Right lung (tissue), 5 donors: ENCODE data around the gene ATP6V1G2. TPM values are rescaled to one million over a fixed set of nuclear protein-coding genes. Genes with fewer than 3 reads are reported as not detected.

Source experiments
- DNase-seq, 2 donors: peaks; one replicate each; pipeline ENCODE4 v3.0.0-alpha.2; 2013
- polyA plus RNA-seq, 5 donors: library from polyadenylated mRNA; unstranded; fragments of 120-200 nt; gene quantifications; one replicate each; pipeline versions ENCODE4 v1.2.1 to v1.2.3, GENCODE V29; 2013; ENCODE audit warnings: inconsistent platforms in 1 of 5, low replicate concordance in 1 of 5; ENCODE audit not compliant: insufficient read length in 5 of 5, insufficient read depth in 1 of 5

Gene ATP6V1G2
- polyA plus RNA-seq, 5 donors: 2.6 to 6.4 (median 4.1) TPM

DNA sequence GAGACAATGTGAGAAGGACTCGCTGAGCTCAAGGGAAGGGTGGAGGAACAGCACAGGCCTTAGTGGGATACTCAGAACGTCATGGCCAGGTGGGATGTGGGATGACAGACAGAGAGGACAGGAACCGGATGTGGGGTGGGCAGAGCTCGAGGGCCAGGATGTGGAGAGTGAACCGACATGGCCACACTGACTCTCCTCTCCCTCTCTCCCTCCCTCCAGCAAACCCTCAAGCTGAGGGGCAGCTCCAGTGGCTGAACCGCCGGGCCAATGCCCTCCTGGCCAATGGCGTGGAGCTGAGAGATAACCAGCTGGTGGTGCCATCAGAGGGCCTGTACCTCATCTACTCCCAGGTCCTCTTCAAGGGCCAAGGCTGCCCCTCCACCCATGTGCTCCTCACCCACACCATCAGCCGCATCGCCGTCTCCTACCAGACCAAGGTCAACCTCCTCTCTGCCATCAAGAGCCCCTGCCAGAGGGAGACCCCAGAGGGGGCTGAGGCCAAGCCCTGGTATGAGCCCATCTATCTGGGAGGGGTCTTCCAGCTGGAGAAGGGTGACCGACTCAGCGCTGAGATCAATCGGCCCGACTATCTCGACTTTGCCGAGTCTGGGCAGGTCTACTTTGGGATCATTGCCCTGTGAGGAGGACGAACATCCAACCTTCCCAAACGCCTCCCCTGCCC, 30.6 kb upstream of the ATP6V1G2 start:
- DNase-seq: no peak

DNA sequence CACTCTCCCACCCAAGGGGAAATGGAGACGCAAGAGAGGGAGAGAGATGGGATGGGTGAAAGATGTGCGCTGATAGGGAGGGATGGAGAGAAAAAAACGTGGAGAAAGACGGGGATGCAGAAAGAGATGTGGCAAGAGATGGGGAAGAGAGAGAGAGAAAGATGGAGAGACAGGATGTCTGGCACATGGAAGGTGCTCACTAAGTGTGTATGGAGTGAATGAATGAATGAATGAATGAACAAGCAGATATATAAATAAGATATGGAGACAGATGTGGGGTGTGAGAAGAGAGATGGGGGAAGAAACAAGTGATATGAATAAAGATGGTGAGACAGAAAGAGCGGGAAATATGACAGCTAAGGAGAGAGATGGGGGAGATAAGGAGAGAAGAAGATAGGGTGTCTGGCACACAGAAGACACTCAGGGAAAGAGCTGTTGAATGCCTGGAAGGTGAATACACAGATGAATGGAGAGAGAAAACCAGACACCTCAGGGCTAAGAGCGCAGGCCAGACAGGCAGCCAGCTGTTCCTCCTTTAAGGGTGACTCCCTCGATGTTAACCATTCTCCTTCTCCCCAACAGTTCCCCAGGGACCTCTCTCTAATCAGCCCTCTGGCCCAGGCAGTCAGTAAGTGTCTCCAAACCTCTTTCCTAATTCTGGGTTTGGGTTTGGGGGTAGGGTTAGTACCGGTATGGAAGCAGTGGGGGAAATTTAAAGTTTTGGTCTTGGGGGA, 29.7 kb upstream of the ATP6V1G2 start:
- DNase-seq: no peak

DNA sequence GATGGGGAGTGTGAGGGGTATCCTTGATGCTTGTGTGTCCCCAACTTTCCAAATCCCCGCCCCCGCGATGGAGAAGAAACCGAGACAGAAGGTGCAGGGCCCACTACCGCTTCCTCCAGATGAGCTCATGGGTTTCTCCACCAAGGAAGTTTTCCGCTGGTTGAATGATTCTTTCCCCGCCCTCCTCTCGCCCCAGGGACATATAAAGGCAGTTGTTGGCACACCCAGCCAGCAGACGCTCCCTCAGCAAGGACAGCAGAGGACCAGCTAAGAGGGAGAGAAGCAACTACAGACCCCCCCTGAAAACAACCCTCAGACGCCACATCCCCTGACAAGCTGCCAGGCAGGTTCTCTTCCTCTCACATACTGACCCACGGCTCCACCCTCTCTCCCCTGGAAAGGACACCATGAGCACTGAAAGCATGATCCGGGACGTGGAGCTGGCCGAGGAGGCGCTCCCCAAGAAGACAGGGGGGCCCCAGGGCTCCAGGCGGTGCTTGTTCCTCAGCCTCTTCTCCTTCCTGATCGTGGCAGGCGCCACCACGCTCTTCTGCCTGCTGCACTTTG, 29.0 kb upstream of the ATP6V1G2 start, which contains the start of gene TNF:
Gene TNF, plus strand, starts transcription at position 231 of the 567 bp plus-strand sequence. Its CDS starts 177 bp downstream, at position 408.
- DNase-seq: no peak

DNA sequence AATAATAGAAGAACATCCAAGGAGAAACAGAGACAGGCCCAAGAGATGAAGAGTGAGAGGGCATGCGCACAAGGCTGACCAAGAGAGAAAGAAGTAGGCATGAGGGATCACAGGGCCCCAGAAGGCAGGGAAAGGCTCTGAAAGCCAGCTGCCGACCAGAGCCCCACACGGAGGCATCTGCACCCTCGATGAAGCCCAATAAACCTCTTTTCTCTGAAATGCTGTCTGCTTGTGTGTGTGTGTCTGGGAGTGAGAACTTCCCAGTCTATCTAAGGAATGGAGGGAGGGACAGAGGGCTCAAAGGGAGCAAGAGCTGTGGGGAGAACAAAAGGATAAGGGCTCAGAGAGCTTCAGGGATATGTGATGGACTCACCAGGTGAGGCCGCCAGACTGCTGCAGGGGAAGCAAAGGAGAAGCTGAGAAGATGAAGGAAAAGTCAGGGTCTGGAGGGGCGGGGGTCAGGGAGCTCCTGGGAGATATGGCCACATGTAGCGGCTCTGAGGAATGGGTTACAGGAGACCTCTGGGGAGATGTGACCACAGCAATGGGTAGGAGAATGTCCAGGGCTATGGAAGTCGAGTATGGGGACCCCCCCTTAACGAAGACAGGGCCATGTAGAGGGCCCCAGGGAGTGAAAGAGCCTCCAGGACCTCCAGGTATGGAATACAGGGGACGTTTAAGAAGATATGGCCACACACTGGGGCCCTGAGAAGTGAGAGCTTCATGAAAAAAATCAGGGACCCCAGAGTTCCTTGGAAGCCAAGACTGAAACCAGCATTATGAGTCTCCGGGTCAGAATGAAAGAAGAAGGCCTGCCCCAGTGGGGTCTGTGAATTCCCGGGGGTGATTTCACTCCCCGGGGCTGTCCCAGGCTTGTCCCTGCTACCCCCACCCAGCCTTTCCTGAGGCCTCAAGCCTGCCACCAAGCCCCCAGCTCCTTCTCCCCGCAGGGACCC, 28.0 kb upstream of the ATP6V1G2 start:
- DNase-seq: no peak

DNA sequence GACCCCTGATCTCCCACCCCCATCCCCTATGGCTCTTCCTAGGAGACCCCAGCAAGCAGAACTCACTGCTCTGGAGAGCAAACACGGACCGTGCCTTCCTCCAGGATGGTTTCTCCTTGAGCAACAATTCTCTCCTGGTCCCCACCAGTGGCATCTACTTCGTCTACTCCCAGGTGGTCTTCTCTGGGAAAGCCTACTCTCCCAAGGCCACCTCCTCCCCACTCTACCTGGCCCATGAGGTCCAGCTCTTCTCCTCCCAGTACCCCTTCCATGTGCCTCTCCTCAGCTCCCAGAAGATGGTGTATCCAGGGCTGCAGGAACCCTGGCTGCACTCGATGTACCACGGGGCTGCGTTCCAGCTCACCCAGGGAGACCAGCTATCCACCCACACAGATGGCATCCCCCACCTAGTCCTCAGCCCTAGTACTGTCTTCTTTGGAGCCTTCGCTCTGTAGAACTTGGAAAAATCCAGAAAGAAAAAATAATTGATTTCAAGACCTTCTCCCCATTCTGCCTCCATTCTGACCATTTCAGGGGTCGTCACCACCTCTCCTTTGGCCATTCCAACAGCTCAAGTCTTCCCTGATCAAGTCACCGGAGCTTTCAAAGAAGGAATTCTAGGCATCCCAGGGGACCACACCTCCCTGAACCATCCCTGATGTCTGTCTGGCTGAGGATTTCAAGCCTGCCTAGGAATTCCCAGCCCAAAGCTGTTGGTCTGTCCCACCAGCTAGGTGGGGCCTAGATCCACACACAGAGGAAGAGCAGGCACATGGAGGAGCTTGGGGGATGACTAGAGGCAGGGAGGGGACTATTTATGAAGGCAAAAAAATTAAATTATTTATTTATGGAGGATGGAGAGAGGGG, 27.1 kb upstream of the ATP6V1G2 start:
- no peak for DNase-seq

DNA sequence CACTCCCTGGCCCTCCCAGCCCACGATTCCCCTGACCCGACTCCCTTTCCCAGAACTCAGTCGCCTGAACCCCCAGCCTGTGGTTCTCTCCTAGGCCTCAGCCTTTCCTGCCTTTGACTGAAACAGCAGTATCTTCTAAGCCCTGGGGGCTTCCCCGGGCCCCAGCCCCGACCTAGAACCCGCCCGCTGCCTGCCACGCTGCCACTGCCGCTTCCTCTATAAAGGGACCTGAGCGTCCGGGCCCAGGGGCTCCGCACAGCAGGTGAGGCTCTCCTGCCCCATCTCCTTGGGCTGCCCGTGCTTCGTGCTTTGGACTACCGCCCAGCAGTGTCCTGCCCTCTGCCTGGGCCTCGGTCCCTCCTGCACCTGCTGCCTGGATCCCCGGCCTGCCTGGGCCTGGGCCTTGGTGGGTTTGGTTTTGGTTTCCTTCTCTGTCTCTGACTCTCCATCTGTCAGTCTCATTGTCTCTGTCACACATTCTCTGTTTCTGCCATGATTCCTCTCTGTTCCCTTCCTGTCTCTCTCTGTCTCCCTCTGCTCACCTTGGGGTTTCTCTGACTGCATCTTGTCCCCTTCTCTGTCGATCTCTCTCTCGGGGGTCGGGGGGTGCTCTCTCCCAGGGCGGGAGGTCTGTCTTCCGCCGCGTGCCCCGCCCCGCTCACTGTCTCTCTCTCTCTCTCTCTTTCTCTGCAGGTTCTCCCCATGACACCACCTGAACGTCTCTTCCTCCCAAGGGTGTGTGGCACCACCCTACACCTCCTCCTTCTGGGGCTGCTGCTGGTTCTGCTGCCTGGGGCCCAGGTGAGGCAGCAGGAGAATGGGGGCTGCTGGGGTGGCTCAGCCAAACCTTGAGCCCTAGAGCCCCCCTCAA, 25.9 kb upstream of the ATP6V1G2 start, which contains the start of gene LTA:
Gene LTA, plus strand, starts transcription at position 249 of the 871 bp plus-strand sequence. Its CDS starts 454 bp downstream, at position 703.
- no peak for DNase-seq

DNA sequence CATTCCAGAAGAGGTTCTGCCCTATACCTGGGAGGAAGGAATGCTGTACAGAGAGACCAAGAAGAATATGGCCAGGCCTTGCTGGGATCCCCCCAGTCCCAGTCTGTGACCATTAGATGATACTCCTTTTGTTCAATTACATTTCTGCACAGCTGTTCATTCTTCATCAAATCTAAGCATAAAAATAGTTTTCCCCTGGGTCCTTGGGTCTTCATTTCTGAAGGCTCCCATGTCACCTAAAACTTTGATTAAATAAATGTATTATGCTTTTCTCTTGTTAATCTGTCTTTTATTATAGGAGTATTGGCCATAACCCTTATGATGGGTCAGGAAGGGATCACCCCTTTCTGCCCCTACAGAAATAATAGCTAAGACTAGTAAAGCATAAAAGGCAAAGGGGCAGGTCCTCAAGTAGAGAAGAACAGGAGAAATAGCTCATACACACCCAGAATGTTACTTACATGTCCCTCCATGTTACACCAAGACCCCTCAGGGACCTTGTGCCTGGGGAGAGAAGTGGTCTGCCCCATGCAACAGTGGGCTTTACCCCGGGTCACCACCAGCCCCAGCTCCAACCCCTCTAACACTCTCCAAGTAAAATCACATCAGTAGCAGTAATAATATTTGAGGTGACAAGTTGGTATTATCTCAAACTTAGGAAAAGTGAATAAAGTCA, 23.6 kb upstream of the ATP6V1G2 start:
- DNase-seq: no peak

DNA sequence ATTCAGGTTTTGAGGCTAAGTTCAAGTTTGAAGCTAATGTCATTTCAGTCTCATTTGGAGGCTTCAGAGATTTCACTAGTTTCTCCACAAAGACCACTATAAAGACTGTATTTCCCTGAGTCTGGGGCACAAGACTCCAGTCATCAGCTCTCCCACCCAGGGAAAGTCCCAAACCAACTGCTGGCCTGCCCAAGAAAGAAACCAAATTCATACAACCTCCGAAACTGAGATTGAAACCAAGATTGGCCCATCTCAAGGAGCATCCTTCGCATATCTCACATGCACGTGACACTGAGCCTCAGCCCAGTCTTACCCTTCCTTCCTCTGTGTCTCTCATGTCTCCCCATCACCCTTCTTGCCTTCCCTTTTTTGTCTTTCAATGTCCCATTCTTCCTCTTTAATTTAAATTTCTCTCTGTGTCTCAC, 22.1 kb upstream of the ATP6V1G2 start:
- DNase-seq: no peak

DNA sequence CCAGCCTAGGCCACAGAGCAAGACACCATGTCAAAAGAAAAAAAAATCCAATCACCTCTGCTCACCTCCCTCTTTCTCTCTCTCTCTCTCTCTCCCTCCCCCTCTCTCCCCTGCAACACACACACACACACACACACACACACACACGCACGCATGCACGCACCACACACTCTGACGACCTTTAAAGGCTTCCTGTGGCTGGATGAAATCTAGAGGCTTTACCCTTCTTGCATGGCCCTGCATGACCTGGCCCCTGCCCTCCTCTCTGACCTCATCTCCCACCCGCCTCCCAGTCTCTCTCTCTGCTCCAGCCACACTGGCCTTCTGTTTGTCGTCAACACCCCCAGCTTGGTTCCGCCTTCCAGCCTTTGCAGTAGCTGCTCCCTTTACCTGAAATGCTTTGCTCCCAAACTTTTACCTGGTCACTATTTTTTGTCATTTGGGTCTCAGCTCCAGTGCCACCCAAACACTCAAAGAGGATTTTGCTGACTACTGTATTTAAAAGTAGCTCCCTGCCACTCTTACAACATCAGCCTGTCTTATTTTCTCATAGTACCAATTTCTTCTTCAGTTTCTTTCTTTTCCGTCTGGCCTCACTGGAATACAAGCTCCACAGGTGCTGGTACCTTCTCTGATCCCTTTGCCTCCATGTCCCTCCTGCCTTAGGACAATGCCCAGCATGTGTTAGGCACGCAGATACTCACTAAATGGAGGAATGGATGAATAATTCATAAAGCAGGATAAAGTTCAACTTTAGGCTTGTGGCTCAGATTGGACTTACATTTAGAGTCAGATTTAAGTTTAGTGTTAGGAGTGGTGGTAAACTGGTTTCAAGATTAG, 21.3 kb upstream of the ATP6V1G2 start:
- no peak for DNase-seq

DNA sequence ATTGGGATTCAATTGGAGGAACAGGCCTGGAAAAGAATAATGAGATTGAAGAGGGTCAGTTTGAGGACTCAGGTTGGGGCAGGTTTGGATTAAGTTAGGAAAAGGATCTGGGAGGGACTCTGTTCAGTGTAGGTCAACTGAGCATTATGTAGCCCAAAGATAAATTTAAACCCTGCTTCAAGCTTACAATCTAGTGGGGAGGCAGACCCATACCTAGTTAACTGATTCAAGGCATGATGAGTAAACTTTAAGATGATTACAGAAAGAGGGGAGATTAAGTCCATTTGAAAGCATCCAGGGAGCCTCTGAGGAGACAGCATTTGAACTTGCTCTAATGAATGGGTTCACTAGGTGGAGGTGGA, 14.3 kb upstream of the ATP6V1G2 start:
- DNase-seq: no peak

DNA sequence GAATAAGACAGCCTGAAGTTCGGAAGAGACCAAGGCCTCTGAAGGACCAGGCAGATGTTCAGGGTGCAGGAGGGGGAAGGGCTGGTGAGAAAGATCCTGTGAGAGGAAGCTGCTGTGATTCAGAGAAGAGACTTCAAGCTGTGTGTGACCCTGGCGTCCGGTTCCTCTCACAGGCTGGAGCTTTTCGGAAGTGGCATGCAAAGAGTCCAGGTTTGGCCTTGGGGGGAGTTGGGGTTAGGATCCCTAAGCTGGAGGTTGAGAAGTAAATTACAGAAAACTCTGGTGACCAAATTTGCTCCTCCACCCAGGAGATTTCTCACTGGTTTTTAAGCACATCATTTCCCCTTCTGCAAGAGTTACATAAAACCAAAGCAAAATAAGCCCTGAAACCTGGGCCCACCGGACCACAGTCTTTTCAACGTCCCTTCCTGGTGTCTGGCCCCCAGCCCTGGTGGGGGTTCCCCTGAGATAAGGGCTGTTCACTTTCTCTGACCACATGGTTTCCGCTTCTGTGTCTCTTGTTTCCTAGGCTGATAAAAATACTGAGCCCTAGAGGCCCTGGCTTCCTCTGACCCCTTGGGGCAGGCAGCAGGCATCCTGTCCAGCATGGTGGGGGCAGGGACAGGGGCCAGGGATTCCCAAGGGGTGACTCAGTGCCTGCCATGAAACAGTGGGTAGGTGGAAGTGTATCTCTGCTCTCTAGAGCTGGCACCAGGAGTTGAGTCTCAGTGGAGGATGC, 13.7 kb upstream of the ATP6V1G2 start:
- DNase-seq: peak in 1 of 2 donors; percentile 38

DNA sequence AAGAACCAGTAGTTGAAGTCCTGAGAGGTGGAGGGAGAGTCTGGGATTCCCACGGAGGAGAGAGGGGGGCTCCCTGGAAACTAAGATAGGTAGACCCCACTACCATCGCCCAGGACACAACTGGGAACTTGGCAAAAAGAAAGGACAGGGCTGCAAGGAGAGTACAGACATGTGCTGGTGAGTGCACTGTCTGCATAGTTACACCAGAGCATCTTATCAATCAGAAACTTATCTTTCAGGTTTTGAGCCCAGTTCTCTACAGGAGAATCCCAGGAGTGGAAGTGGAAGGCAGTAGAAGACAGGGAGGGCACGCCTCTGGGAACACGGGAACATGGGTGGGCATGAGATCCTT, 13.2 kb upstream of the ATP6V1G2 start:
- DNase-seq: no peak

DNA sequence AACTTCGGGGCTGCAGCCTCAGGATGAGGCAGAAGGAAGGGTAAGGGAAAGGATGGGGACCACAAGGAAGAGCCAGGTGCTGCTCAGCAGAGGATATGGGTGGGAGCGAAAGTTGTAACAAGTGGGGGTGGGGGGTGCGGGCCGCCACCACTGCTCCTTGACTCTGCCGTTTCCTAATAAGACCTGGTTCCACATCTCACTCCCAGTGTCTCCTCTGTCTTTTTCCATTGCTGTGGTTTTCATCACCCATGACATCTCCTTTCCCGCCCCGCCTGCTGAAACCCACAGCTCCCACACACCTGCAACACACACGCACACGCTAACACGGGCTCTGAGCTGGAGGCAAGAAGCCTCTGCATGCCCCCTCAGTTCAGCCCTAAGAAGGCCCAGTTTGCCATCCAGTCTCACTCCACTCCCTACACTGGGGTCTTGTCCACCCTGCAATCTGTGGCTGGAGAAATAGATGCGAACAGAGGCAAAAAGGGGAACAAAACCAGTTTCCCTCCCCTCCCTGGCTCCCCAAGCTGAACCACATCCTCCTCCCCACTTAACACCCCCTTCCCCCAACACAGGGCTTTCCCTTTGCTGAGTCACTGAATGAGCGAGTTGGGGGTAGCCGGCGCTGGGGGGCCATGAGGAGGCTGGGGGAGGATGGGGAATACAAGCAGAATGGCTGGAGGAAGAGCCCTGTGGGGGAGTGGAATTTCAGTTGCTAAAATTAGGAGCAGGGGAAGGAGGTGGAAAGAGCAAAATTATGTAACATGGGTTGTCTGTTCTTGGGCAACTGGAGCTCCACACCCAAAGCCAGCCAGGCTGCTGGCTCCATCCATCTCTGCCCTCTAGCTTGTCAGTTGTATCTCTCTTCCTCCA, 12.5 kb upstream of the ATP6V1G2 start:
- no peak for DNase-seq

DNA sequence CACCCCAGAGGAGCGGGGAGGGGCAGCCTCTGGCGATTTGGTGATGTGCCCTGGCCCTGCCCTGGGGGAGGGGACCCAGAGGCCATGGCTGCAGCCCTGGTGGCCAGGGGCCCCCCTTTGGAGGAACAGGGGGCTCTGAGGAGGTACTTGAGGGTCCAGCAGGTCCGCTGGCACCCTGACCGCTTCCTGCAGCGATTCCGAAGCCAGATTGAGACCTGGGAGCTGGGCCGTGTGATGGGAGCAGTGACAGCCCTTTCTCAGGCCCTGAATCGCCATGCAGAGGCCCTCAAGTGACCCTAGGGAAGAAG, 11.9 kb upstream of the ATP6V1G2 start:
- no peak for DNase-seq

DNA sequence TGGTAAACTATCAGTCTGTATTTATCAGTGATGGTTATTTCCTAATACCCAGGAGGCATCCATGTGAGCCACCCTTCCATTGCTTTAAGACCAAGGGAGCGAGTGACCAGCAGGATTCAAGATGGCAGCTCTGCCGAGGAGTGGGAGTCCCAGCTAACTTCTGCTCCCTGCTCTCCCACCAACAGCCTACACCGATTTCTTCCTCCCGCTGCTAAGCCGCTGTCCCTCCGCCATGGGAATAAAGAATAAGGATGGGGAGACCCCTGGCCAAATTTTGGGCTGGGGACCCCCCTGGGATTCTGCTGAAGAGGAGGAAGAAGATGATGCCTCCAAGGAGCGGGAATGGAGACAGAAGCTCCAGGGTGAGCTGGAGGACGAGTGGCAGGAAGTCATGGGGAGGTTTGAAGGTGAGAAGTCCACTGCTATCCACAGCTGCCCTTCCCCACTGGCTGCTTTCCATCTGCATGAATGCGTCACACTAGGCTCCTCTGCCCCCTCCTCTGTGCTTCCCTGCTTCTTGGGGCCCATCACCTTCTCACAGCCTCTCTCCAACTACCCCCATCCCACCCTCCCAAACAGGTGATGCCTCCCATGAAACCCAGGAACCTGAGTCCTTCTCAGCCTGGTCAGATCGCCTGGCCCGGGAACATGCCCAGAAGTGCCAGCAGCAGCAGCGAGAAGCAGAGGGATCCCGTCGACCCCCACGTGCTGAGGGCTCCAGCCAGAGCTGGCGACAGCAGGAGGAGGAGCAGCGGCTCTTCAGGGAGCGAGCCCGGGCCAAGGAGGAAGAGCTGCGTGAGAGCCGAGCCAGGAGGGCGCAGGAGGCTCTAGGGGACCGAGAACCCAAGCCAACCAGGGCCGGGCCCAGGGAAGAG, 11.3 kb upstream of the ATP6V1G2 start:
- DNase-seq: no peak

DNA sequence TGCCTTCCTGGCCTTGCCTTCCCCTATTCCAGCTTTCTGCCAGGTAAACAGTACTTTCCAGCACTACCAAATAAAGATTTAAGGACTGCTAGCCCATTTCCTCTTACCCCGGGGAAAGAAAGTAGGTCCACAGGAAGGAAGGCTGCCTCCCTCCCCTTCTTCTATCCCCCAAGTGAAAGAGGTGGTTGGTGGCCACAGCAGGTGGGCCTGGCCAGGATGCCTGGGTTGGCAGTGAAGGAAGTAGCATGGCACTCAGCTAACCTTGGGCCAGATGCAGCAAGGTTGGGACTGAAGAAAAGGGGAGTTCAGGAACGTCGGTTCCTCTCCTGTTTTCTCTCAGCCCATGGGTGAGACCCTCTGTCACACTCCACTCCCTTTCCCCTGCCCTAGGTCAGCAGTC, 9.9 kb upstream of the ATP6V1G2 start:
- no peak for DNase-seq
